Smooth muscle cell of the coronary artery (primary cell): ENCODE data around the gene KMT2B. TPM values are rescaled to one million over a fixed set of nuclear protein-coding genes. Genes with fewer than 3 reads are reported as not detected.

Experiments used
- total RNA-seq: library from RNA; depleted of rRNA; stranded (reverse); fragments of >200 nt; gene quantifications from 2 replicates; pipeline ENCODE4 v1.2.3, GENCODE V29; 2014; ENCODE audit warnings: low replicate concordance

The KMT2B gene, protein sequence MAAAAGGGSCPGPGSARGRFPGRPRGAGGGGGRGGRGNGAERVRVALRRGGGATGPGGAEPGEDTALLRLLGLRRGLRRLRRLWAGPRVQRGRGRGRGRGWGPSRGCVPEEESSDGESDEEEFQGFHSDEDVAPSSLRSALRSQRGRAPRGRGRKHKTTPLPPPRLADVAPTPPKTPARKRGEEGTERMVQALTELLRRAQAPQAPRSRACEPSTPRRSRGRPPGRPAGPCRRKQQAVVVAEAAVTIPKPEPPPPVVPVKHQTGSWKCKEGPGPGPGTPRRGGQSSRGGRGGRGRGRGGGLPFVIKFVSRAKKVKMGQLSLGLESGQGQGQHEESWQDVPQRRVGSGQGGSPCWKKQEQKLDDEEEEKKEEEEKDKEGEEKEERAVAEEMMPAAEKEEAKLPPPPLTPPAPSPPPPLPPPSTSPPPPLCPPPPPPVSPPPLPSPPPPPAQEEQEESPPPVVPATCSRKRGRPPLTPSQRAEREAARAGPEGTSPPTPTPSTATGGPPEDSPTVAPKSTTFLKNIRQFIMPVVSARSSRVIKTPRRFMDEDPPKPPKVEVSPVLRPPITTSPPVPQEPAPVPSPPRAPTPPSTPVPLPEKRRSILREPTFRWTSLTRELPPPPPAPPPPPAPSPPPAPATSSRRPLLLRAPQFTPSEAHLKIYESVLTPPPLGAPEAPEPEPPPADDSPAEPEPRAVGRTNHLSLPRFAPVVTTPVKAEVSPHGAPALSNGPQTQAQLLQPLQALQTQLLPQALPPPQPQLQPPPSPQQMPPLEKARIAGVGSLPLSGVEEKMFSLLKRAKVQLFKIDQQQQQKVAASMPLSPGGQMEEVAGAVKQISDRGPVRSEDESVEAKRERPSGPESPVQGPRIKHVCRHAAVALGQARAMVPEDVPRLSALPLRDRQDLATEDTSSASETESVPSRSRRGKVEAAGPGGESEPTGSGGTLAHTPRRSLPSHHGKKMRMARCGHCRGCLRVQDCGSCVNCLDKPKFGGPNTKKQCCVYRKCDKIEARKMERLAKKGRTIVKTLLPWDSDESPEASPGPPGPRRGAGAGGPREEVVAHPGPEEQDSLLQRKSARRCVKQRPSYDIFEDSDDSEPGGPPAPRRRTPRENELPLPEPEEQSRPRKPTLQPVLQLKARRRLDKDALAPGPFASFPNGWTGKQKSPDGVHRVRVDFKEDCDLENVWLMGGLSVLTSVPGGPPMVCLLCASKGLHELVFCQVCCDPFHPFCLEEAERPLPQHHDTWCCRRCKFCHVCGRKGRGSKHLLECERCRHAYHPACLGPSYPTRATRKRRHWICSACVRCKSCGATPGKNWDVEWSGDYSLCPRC (N-terminal part only)
- total RNA-seq, result 3.3 and 4.0 TPM in 2 replicates

DNA sequence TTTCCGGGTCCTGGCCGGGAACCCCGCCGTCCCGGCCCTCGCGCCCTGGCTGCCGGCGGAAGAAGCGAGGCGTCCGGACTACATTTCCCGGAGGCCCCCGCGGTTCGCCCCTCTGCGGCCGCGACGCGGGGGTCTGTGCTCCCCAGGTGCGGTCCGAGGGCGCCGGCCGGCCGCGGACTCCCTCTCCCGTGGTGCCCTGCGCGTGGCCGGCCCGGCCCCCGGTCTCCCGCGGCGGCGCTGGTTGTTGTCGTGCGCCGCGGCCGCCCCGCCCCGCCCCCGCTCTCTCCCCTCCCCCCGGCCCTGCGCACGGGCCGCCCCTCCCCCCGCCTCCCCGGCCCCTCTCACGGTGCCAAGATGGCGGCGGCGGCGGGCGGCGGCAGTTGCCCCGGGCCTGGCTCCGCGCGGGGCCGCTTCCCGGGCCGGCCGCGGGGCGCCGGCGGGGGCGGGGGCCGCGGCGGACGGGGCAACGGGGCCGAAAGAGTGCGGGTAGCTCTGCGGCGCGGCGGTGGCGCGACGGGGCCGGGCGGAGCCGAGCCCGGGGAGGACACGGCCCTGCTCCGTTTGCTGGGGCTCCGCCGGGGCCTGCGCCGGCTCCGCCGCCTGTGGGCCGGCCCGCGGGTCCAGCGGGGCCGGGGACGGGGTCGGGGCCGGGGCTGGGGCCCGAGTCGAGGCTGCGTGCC, at the start of gene KMT2B:
TSS of gene KMT2B (plus strand) at position 339 of the 680 bp plus-strand sequence. CDS start at position 355, 16 bp downstream.

DNA sequence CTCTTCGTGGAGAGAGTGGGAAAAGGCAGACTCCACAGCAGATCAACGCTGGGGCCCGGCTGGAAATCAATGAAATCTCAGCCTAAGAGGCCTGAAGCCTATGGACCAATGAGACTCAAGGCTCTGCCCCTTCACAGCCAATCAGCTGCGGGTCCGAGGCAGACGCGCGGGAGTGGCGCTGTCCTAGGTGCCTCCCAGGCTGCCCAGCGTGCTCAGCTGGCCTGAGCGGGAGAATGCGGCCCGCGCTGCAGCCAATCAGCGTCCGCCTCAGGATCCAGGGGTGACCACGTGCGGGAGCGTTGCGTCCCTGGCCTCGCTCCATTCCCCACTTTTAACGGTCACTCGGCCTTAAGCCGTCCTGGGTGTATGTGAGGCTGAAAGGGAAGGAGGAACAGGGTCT, 13.6 kb upstream of the KMT2B start, which contains the start of gene ZBTB32:
TSS of gene ZBTB32 (plus strand) at position 341 of the 400 bp plus-strand sequence. CDS start 10,069 bp downstream, outside the sequence.

DNA sequence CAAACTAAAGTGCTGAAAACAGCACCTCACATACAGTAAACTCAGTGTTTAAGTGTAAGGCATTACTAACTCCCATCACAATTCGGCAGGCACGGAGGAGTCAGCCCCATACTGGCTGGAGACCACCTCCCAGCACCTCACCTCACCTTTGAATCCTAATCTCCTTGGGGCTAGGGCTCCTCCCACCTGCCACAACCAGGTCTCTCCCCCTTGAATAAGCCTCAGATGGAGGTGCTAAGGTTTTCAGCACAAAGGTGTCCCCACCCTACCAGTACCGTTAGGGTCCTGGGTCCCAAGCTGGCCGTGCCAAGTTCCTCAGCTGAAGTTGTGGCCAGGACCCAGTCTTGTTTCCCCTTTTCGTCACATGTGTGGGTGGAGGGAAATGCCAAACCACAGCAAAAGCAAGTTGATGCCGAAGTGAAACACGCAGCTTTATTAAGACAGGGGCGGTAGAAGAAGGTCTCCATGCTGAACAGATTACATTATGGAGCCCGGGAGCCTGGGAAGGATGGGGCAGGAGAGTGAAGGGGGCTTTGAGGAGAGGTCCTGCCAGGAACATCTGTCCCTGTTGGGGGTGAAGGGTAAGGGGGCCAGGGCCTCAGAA, 24.4 kb downstream of the KMT2B start, which contains the start of gene IGFLR1:
TSS of gene IGFLR1 (minus strand) at position 332 of the 604 bp plus-strand sequence. CDS start 1,272 bp downstream, outside the sequence.

DNA sequence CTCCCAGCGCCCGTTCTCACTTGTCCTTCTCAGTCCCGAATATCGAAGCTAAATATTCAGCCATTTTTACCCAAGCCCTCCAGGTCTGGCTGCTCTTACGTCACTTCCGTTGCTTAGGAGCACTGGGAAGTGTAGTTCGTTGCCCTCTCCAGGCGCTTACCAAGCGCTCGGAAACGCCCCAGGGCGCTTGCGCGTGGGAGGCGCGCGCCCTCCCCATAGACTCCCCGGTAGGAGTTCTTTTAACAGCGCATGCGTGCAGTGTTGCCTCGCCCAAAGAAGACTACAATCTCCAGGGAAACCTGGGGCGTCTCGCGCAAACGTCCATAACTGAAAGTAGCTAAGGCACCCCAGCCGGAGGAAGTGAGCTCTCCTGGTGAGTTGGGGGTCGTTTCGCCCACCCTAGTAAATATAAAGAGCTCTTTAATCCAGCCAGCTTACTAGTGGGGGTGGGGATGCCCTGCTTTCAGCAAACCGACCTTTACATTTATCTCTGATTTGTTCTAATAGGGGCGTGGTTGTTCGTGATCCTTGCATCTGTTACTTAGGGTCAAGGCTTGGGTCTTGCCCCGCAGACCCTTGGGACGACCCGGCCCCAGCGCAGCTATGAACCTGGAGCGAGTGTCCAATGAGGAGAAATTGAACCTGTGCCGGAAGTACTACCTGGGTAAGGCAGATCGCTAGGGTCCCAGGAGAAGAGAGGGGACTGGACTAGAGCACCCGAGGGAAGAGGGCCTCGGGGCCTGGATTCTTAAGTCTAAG, 27.7 kb downstream of the KMT2B start, which contains the start of the genes PSENEN and U2AF1L4:
TSS of gene PSENEN (plus strand) at position 324 of the 759 bp plus-strand sequence. CDS start at position 604, 280 bp downstream.
TSS of gene U2AF1L4 (minus strand) at position 91 of the 759 bp plus-strand sequence. CDS start at position 64, 27 bp downstream.

DNA sequence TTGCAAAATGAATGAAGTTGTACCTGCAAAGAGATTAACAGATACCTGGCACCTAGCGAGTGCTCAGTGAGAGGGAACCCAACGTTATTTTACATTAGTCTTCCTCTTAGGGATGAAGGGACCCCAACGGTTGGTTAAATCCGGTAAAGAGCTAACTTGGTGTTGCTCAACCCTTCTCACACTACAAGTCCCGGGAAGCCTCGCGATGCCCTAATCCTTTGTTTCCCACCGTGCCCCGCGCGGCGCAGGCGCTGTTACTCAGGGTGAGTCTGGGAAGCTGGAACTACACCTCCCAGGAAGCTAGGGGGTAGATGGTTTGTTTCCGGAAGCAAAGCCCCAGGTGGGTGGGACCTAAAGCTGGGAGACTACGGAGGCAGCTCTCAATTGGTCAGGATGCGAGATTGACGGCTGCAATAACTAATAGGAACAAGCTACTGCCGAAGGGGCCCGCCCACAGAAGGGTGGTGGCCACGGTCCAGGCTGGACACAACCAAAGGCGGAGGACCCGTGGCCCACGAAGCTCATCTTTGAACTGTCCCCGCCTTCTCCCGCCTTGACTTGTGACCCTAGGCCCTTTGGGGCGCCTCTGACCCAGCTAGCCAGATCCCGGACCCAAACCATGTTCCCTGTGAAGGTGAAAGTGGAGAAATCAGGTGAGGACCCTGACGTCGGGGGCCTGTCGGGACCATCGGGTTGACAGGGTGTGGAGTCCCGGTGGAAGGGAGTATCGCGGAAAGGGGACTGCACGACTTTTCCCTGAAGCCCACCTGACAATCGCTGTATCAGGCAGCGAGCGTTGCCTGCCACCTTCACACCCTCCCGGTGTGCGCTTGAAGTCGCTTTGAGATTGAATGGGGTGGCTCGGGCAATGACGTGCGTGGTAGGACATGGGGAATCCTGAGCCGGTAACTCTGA, 30.6 kb downstream of the KMT2B start, which contains the start of gene LIN37:
TSS of gene LIN37 (plus strand) at position 471 of the 915 bp plus-strand sequence. CDS start at position 620, 149 bp downstream.

DNA sequence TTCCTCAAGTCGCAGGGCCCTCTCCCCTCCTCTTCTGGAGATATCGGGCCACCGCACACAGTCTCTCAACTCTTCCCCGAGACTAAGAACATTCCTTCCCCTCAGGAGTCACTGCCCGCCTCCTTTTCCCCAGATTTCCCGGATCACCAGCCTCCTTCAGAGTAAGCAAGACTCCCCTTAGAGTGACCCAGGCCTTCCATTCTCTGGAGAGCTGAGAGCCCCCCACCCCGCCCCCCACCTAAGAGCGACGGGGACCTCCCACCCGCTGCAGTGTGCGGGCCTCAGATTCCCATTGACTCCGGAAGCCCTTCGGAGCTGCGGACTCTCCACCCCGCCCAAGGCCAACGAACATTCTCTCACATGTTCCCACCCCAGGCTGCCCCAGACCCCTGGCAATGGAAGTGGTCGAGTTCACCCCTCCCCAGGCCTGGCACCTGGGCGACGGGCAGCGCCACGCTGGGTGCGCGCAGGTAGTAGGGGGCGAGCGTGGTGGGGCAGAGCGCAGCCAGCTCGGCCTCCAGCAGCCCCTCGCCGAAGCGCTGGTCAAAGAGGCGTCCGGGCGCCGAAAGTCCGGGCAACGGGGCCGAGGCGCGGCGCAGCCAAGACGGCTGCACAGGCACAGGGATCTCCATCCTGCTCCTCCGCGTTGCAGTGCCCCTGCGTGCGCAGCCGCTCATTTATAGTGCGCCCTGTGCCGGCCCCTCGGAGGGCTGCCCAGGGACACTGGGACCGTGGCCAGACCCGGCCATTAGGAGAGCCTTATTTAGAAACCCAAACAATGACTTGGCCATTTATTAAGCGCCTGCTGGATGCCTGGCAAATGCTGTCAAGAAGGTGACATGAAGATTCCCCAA, 38.8 kb downstream of the KMT2B start, which contains the start of gene HSPB6:
TSS of gene HSPB6 (minus strand) at position 653 of the 854 bp plus-strand sequence. CDS start at position 632, 21 bp downstream.

DNA sequence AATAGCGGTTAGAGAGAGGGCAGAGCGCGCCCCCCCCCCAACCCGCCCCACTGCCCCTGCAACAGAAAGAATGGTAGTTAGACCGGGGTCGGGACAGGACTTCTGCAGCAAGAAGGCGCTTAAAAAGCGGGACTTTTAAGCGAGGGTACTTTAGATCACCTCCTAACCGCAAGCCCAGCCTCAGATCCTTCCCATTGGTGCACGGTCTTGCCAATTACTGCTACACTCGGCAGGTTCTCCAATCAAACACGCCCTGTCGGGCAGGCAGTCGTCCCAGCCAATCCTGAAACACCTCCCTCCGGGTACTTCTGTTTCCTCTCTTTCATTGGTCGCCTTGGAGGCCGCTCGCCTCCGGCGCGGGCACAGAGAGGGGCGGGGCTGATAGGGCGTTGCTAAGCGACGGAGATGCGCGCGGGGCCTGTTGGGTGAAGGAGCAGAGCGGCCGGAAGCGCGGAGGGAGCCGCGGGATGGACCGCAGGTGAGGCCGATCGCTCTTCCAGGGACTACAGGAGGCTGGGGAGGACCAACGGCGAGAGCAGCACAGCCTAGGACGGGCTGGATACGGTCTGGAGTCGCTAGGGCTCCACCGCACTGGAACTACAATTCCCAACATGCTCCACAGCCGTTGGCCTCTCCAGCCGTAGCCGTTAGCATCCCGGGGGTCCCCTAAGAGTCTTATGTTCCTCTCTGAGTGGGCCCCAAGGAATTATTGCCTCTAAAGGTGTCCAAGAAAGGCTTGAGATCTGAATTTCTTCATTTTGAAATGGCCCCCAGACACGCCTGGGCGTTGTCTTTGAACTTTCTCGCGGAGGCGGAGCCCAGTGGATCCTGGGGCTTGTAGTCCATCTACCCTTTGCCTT, 40.2 kb downstream of the KMT2B start, which contains the start of gene PROSER3:
TSS of gene PROSER3 (plus strand) at position 428 of the 860 bp plus-strand sequence. CDS start at position 468, 40 bp downstream.

DNA sequence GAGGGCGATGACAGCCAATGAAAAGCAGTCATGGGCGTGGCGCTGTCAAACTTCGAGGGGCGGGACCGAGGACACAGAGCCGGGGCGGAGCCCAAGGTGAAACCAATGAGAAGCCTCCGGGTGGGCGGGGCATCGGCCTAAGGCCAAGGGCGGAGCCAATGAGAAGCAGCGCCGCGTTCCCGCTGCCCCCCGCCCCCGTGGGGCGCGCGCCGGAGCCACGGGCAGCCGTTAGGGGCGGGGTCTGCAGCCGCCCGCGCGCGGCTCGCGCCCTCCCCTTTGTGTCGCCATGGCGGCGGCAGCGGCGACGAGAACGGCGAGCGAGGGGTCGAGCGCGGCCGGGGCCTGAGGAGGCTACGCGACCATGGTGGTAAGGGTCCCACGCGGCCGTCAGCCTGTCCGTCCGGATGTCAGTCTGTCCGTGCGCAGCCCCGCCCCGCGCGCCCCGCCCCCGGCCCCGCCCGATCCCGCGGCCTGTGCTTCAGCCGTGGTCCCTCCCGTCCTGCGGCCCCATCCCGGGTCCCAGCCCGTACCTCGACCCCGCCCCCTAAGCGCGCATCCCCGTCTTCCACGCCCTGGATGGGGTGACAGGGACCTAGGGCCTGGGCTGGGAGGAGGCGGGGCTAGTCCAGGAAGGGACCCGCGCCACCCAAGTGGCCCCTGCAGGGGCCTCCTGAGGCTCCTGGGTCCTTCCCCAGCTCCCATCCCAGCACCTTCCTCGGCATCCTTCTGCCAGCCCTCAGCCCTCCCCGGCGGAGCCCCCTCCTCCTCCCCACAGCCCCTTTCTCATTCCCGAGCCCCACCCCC, 57.7 kb downstream of the KMT2B start, which contains the start of gene ARHGAP33:
TSS of gene ARHGAP33 (plus strand) at position 267 of the 804 bp plus-strand sequence. CDS start at position 362, 95 bp downstream.

Other genes starting within 250 kb of the KMT2B start
- gene KRTDAP, start 227.5 kb upstream of the KMT2B start, total RNA-seq, result not detected in 2 replicates
- 0.38 and 49.4 TPM in 2 replicates for gene DMKN, start 204.4 kb upstream of the KMT2B start, total RNA-seq
- 0.23 and 235 TPM in 2 replicates for gene SBSN, start 189.7 kb upstream of the KMT2B start, total RNA-seq
- not detected in 2 replicates for gene GAPDHS, start 184.5 kb upstream of the KMT2B start, total RNA-seq
- gene TMEM147, start 172.4 kb upstream of the KMT2B start, total RNA-seq, result 81.6 and 151 TPM in 2 replicates
- gene ATP4A, start 154.3 kb upstream of the KMT2B start, total RNA-seq, result not detected in 2 replicates
- not detected in 2 replicates for gene PMIS2, start 131.8 kb upstream of the KMT2B start, total RNA-seq
- 1.9 and 6.3 TPM in 2 replicates for gene HAUS5, start 105.3 kb upstream of the KMT2B start, total RNA-seq
- gene RBM42, start 89.0 kb upstream of the KMT2B start, total RNA-seq, result 20.2 and 35.9 TPM in 2 replicates
- 0.23 and 0.47 TPM in 2 replicates for gene ETV2, start 76.3 kb upstream of the KMT2B start, total RNA-seq
- gene COX6B1, start 69.7 kb upstream of the KMT2B start, total RNA-seq, result 541 and 559 TPM in 2 replicates
- gene UPK1A, start 51.5 kb upstream of the KMT2B start, total RNA-seq, result 0.08 TPM in 1 of 2 replicates, not detected in the other
- gene ZBTB32, start 13.4 kb upstream of the KMT2B start, total RNA-seq, result not detected in 2 replicates
- gene IGFLR1, start 24.4 kb downstream of the KMT2B start, total RNA-seq, result 0.60 and 2.1 TPM in 2 replicates
- gene U2AF1L4, start 27.4 kb downstream of the KMT2B start, total RNA-seq, result 4.9 and 6.1 TPM in 2 replicates
- 2.9 and 17.7 TPM in 2 replicates for gene PSENEN, start 27.6 kb downstream of the KMT2B start, total RNA-seq
- 4.4 and 13.0 TPM in 2 replicates for gene LIN37, start 30.6 kb downstream of the KMT2B start, total RNA-seq
- 12.2 and 44.7 TPM in 2 replicates for gene HSPB6, start 39.0 kb downstream of the KMT2B start, total RNA-seq
- 0.47 and 3.0 TPM in 2 replicates for gene PROSER3, start 40.2 kb downstream of the KMT2B start, total RNA-seq
- 1.7 and 2.2 TPM in 2 replicates for gene ARHGAP33, start 57.6 kb downstream of the KMT2B start, total RNA-seq
- gene PRODH2, start 94.8 kb downstream of the KMT2B start, total RNA-seq, result not detected in 2 replicates
- gene NPHS1, start 134.5 kb downstream of the KMT2B start, total RNA-seq, result not detected in 2 replicates
- gene KIRREL2, start 138.9 kb downstream of the KMT2B start, total RNA-seq, result not detected in 2 replicates
- 2.1 and 18.6 TPM in 2 replicates for gene APLP1, start 150.6 kb downstream of the KMT2B start, total RNA-seq
- 2.2 and 7.1 TPM in 2 replicates for gene NFKBID, start 182.5 kb downstream of the KMT2B start, total RNA-seq
- 0.60 and 4.6 TPM in 2 replicates for gene HCST, start 184.5 kb downstream of the KMT2B start, total RNA-seq
- not detected in 2 replicates for gene TYROBP, start 190.3 kb downstream of the KMT2B start, total RNA-seq
- 1.1 and 1.5 TPM in 2 replicates for gene LRFN3, start 218.4 kb downstream of the KMT2B start, total RNA-seq